DMS114 treated with DMSO at 0.1 percent for 48 hours (cell line): ENCODE results near the gene SDHA.
"Not testable (repeated sequence)": the region's sequence is repeated elsewhere in the genome, so short reads cannot be mapped to it uniquely, and the experiment has no call there.

ENCODE experiments used
- DNase-seq: peaks from one replicate; lab custom pipeline; 2025; ENCODE audit not compliant: unreplicated experiment; lab: John Stamatoyannopoulos, UW

Gene SDHA

GRCh38 chr5:196350-196749 lies 21.8 kb upstream of the SDHA start:
- DNase-seq, result no peak

GRCh38 chr5:197031-197430 lies 21.1 kb upstream of the SDHA start:
- not testable (repeated sequence) for DNase-seq

GRCh38 chr5:197892-198489 lies 20.1 kb upstream of the SDHA start:
- DNase-seq, result no peak

GRCh38 chr5:198516-199196 lies 19.5 kb upstream of the SDHA start:
- no peak for DNase-seq

GRCh38 chr5:199197-199949 lies 18.7 kb upstream of the SDHA start:
- DNase-seq, result no peak

GRCh38 chr5:199950-200645 lies 18.0 kb upstream of the SDHA start:
- DNase-seq, result no peak

GRCh38 chr5:200985-201384 lies 17.1 kb upstream of the SDHA start:
- DNase-seq, result no peak

- DNase-seq, result no peak
These were observed 16.4 kb upstream of the SDHA start for GRCh38 chr5:201672-202071.

GRCh38 chr5:203246-203930 lies 14.7 kb upstream of the SDHA start:
- DNase-seq, result no peak

GRCh38 chr5:204001-204400 lies 14.1 kb upstream of the SDHA start:
- no peak for DNase-seq

- no peak for DNase-seq
These were observed 13.7 kb upstream of the SDHA start for GRCh38 chr5:204462-204861.

GRCh38 chr5:204966-205670 lies 13.0 kb upstream of the SDHA start:
- no peak for DNase-seq

GRCh38 chr5:206406-206805 lies 11.7 kb upstream of the SDHA start:
- DNase-seq, result no peak

GRCh38 chr5:206927-207536 lies 11.1 kb upstream of the SDHA start:
- DNase-seq, result no peak

- DNase-seq, result no peak
These were observed 10.5 kb upstream of the SDHA start for GRCh38 chr5:207599-207998.

- no peak for DNase-seq
These were observed 9.5 kb upstream of the SDHA start for GRCh38 chr5:208449-209114.

GRCh38 chr5:213803-214395 lies 4.2 kb upstream of the SDHA start:
- no peak for DNase-seq

GRCh38 chr5:215256-215655 lies 2.9 kb upstream of the SDHA start:
- not testable (repeated sequence) for DNase-seq

GRCh38 chr5:216076-216475 lies 2.0 kb upstream of the SDHA start:
- not testable (repeated sequence) for DNase-seq
